Naive thymus-derived CD4-positive, alpha-beta T cell (primary cell): ENCODE measurements around the gene ARGFX. TPM values are rescaled to one million over a fixed set of nuclear protein-coding genes. Genes with fewer than 3 reads are reported as not detected.

Experiments used
- ATAC-seq: fragments of 150-1000 bp; cut with Tn5 transposase; 2 replicates; pipeline ENCODE4 v1.10.0; 2021; ENCODE audit warnings: mild to moderate bottlenecking, moderate library complexity
- CTCF ChIA-PET: fragments of 350-600 bp; sonication (Branson Sonifier 250); formaldehyde crosslinking; loops from one replicate; lab custom pipeline; 2021; ENCODE audit warnings: antibody characterized with exemption; lab: Charles Lee
- POLR2A ChIA-PET: fragments of 350-600 bp; sonication (Branson Sonifier 250); formaldehyde crosslinking; loops from one replicate; lab custom pipeline; 2021; ENCODE audit warnings: antibody characterized with exemption, inconsistent platforms; lab: Charles Lee
- DNase-seq, 9 donors: peaks; one replicate each; pipeline versions ENCODE4 v3.0.0 to v3.0.0-alpha.2; 2020 to 2022; ENCODE audit warnings: mixed read lengths in 1 of 9
- H3K27ac ChIP-seq: one replicate; pipeline ENCODE4 v1.7.0; 2013; ENCODE audit warnings: mild to moderate bottlenecking, low read depth, low read length, moderate library complexity
- H3K27me3 ChIP-seq, 2 donors: one replicate each; pipeline ENCODE4 v1.7.0; 2013; ENCODE audit warnings: low read length in 2 of 2, mild to moderate bottlenecking in 2 of 2, moderate library complexity in 2 of 2; ENCODE audit not compliant: control insufficient read depth in 2 of 2, insufficient read depth in 2 of 2
- H3K36me3 ChIP-seq, 3 experiments: 1 replicate in 2 of 3; 2 replicates in 1 of 3; pipeline ENCODE4 v1.7.0; 2013; ENCODE audit warnings: low read length in 3 of 3, mild to moderate bottlenecking in 3 of 3, moderate library complexity in 1 of 3; ENCODE audit not compliant: insufficient read depth in 3 of 3, control insufficient read depth in 2 of 3
- H3K4me1 ChIP-seq, 2 donors: one replicate each; pipeline ENCODE4 v1.7.0; 2013; ENCODE audit warnings: low read length in 2 of 2, mild to moderate bottlenecking in 2 of 2, moderate library complexity in 1 of 2; ENCODE audit not compliant: control insufficient read depth in 2 of 2, insufficient read depth in 2 of 2
- H3K4me3 ChIP-seq: 2 replicates; pipeline ENCODE4 v1.7.0; 2013; ENCODE audit warnings: mild to moderate bottlenecking, low read length
- H3K9me3 ChIP-seq, 3 experiments: 1 replicate in 2 of 3; 2 replicates in 1 of 3; pipeline ENCODE4 v1.7.0; 2013; ENCODE audit warnings: low read length in 3 of 3; ENCODE audit not compliant: control insufficient read depth in 2 of 3
- H3K27ac Mint-ChIP-seq, 9 donors: one replicate each; pipeline ENCODE4 v1.8.0; 2020 to 2022; ENCODE audit warnings: mixed read lengths in 9 of 9, mild to moderate bottlenecking in 8 of 9, moderate library complexity in 5 of 9, inconsistent platforms in 2 of 9
- H3K27me3 Mint-ChIP-seq, 5 donors: one replicate each; pipeline ENCODE4 v1.8.0; 2021 to 2022; ENCODE audit warnings: mixed read lengths in 5 of 5, mild to moderate bottlenecking in 1 of 5
- H3K36me3 Mint-ChIP-seq, 5 donors: one replicate each; pipeline ENCODE4 v1.8.0; 2020 to 2022; ENCODE audit warnings: mixed read lengths in 5 of 5, mild to moderate bottlenecking in 3 of 5, inconsistent platforms in 1 of 5
- H3K4me1 Mint-ChIP-seq, 7 donors: one replicate each; pipeline ENCODE4 v1.8.0; 2020 to 2022; ENCODE audit warnings: mixed read lengths in 7 of 7, mild to moderate bottlenecking in 3 of 7, inconsistent platforms in 1 of 7
- H3K4me3 Mint-ChIP-seq, 10 donors: one replicate each; pipeline ENCODE4 v1.8.0; 2020 to 2022; ENCODE audit warnings: mild to moderate bottlenecking in 10 of 10, mixed read lengths in 10 of 10, moderate library complexity in 6 of 10, inconsistent platforms in 2 of 10
- H3K9me3 Mint-ChIP-seq, 11 donors: one replicate each; pipeline ENCODE4 v1.8.0; 2020 to 2022; ENCODE audit warnings: mixed read lengths in 11 of 11, mild to moderate bottlenecking in 4 of 11, inconsistent platforms in 1 of 11, moderate library complexity in 1 of 11
- intact Hi-C, 2 donors: fragments of 100-400 bp; cut with micrococcal nuclease; formaldehyde crosslinking; loops; one replicate each; pipeline ENCODE4 v1.15.1; 2023
- polyA plus RNA-seq, 2 donors: library from polyadenylated mRNA; unstranded; fragments of 300-500 nt; fragmentation: Illumina TruSeq; gene quantifications; one replicate each; pipeline ENCODE4 v1.2.3, GENCODE V29; 2021
- total RNA-seq, 6 experiments: library from RNA in 5 of 6; stranded (reverse) in 5 of 6; gene quantifications; 1 replicate in 5 of 6; 2 replicates in 1 of 6; pipeline ENCODE4 v1.2.3 and lab custom pipeline; 2021 to 2026

ARGFX gene
- total and polyA plus RNA-seq, 7 experiments from 2014 or later, result not detected

- no peaks in the 10 kb centered on the region for H3K27me3 ChIP-seq
- Mint-ChIP-seq H3K4me3 (peak overlapping the region; percentile 81 to 95 (median 92)), H3K9me3 (no peaks in the 10 kb centered on the region), H3K27me3 (no peaks in the 10 kb centered on the region), H3K27ac (peak overlapping the region in 5 of 9 donors; percentile 43 to 95 (median 66)), H3K36me3 (peaks cover 0 to 2% (median 0%) of the 10 kb centered on the region in 5 donors), H3K4me1 (peaks cover 6 to 38% (median 10%) of the 10 kb centered on the region in 7 donors)
- H3K36me3 ChIP-seq, result no peaks in the 10 kb centered on the region
- intact Hi-C loops, result loop anchor here (1.0 to 10.0 kb wide), 7 partner anchors 113 to 1657 kb away; partner anchors contain the start of genes GTF2E1 (in 1 of the 2), HSPBAP1 (in 1 of the 2), KPNA1 (in 1 of the 2) and RABL3 (in 1 of the 2)
- H3K4me3 ChIP-seq, result peak overlapping the region; percentile 81
- H3K4me1 ChIP-seq, result peaks cover 0 to 5% of the 10 kb centered on the region in 2 donors
- POLR2A ChIA-PET, result interaction anchor here (2.1 kb wide), 1 partner anchor 115 kb away, joined by 9 read pairs; the partner anchor contains the start of gene HCLS1
- ATAC-seq, result no peak
- H3K27ac ChIP-seq, result no peak overlapping the region
- no peaks in the 10 kb centered on the region for H3K9me3 ChIP-seq
- CTCF ChIA-PET, result interaction anchor here (0.8 to 1.2 kb wide), 2 partner anchors 813 to 1657 kb away, joined by 3 read pairs; partner anchors contain the start of gene SEC22A
- no peak for DNase-seq
Measured at GRCh38 chr3:121545049-121545573, 22.6 kb upstream of the ARGFX start.

GRCh38 chr3:121545574-121546455, 21.9 kb upstream of the ARGFX start, which contains the start of gene POLQ:
POLQ (minus strand) TSS chr3:121545988; CDS start chr3:121545877, 111 bp downstream.
- intact Hi-C loops, result loop anchor here (1.0 to 10.0 kb wide), 30 partner anchors 113 to 1943 kb away; partner anchors contain the start of genes DTX3L (in 2 of the 2), EAF2 (in 2 of the 2), FAM162A (in 2 of the 2) and GOLGB1 (in 2 of the 2)
- Mint-ChIP-seq H3K9me3 (no peaks in the 10 kb centered on the region), H3K4me3 (peak within 1 kb of the TSS; percentile 87 to 95 (median 92)), H3K4me1 (peaks cover 6 to 38% (median 10%) of the 10 kb centered on the region in 7 donors), H3K27ac (peak within 1 kb of the TSS; percentile 84 to 97 (median 94)), H3K27me3 (no peaks in the 10 kb centered on the region), H3K36me3 (peaks cover 0 to 2% (median 0%) of the 10 kb centered on the region in 5 donors)
- POLR2A ChIA-PET, result interaction anchor here (0.6 to 2.1 kb wide), 7 partner anchors 114 to 1196 kb away, joined by 3 to 9 read pairs (median 3); partner anchors contain the start of genes HCLS1 and WDR5B
- H3K27me3 ChIP-seq, result no peaks in the 10 kb centered on the region
- ATAC-seq, result peak; percentile 99
- peaks cover 0 to 5% of the 10 kb centered on the region in 2 donors for H3K4me1 ChIP-seq
- peak; percentile 64 to 89 (median 82) for DNase-seq
- peak within 1 kb of the TSS; percentile 81 for H3K4me3 ChIP-seq
- no peaks in the 10 kb centered on the region for H3K36me3 ChIP-seq
- no peaks in the 10 kb centered on the region for H3K9me3 ChIP-seq
- CTCF ChIA-PET, result interaction anchor here (0.7 to 1.9 kb wide), 7 partner anchors 15 to 1656 kb away, joined by 3 to 5 read pairs (median 3); partner anchors contain the start of gene SEC22A
- H3K27ac ChIP-seq, result peak within 1 kb of the TSS; percentile 70

GRCh38 chr3:121552379-121552778, 15.4 kb upstream of the ARGFX start:
- Mint-ChIP-seq H3K36me3 (peaks cover 0 to 1% (median 0%) of the 10 kb centered on the region in 5 donors), H3K9me3 (no peaks in the 10 kb centered on the region), H3K27ac (no peak overlapping the region), H3K4me3 (no peak overlapping the region), H3K4me1 (peaks cover 0 to 11% (median 0%) of the 10 kb centered on the region in 7 donors), H3K27me3 (peaks cover 0 to 12% (median 0%) of the 10 kb centered on the region in 5 donors)
- no peak for ATAC-seq
- Histone ChIP-seq H3K36me3 (no peaks in the 10 kb centered on the region), H3K9me3 (no peaks in the 10 kb centered on the region), H3K27me3 (no peaks in the 10 kb centered on the region), H3K4me3 (no peak overlapping the region), H3K4me1 (no peaks in the 10 kb centered on the region), H3K27ac (no peak overlapping the region)
- intact Hi-C loops, result no loop called here
- POLR2A ChIA-PET, result no interaction called here
- DNase-seq, result no peak
- CTCF ChIA-PET, result no interaction called here

GRCh38 chr3:121552797-121553196, 15.0 kb upstream of the ARGFX start:
- Histone ChIP-seq H3K27me3 (no peaks in the 10 kb centered on the region), H3K27ac (no peak overlapping the region), H3K36me3 (no peaks in the 10 kb centered on the region), H3K4me1 (no peaks in the 10 kb centered on the region), H3K4me3 (no peak overlapping the region), H3K9me3 (no peaks in the 10 kb centered on the region)
- Mint-ChIP-seq H3K9me3 (no peaks in the 10 kb centered on the region), H3K27me3 (peaks cover 0 to 15% (median 0%) of the 10 kb centered on the region in 5 donors), H3K36me3 (peaks cover 0 to 1% (median 0%) of the 10 kb centered on the region in 5 donors), H3K4me1 (peaks cover 0 to 11% (median 0%) of the 10 kb centered on the region in 7 donors), H3K27ac (no peak overlapping the region), H3K4me3 (no peak overlapping the region)
- DNase-seq (no peak), ATAC-seq (no peak)
- intact Hi-C loops, result no loop called here
- POLR2A ChIA-PET, result no interaction called here
- CTCF ChIA-PET, result no interaction called here

- H3K4me3 ChIP-seq, result no peak overlapping the region
- no peak overlapping the region for H3K4me3 Mint-ChIP-seq
- H3K4me1 Mint-ChIP-seq, result peaks cover 0 to 3% (median 0%) of the 10 kb centered on the region in 7 donors
- H3K27ac ChIP-seq, result no peak overlapping the region
- DNase-seq, result no peak
- H3K9me3 Mint-ChIP-seq, result no peaks in the 10 kb centered on the region
- H3K36me3 ChIP-seq, result no peaks in the 10 kb centered on the region
- peaks cover 2 to 18% (median 5%) of the 10 kb centered on the region in 5 donors for H3K27me3 Mint-ChIP-seq
- no peaks in the 10 kb centered on the region for H3K36me3 Mint-ChIP-seq
- ChIA-PET POLR2A (no interaction called here), CTCF (no interaction called here)
- no peaks in the 10 kb centered on the region for H3K27me3 ChIP-seq
- intact Hi-C loops, result no loop called here
- H3K4me1 ChIP-seq, result no peaks in the 10 kb centered on the region
- H3K27ac Mint-ChIP-seq, result no peak overlapping the region
- no peak for ATAC-seq
- H3K9me3 ChIP-seq, result no peaks in the 10 kb centered on the region
Measured at GRCh38 chr3:121557426-121557934, 10.3 kb upstream of the ARGFX start.

GRCh38 chr3:121562148-121562547, 5.6 kb upstream of the ARGFX start:
- DNase-seq, result no peak
- POLR2A ChIA-PET, result no interaction called here
- H3K9me3 Mint-ChIP-seq, result no peaks in the 10 kb centered on the region
- no peak overlapping the region for H3K4me3 ChIP-seq
- peaks cover 2 to 13% (median 5%) of the 10 kb centered on the region in 5 donors for H3K27me3 Mint-ChIP-seq
- H3K36me3 Mint-ChIP-seq, result no peaks in the 10 kb centered on the region
- H3K9me3 ChIP-seq, result no peaks in the 10 kb centered on the region
- H3K4me1 ChIP-seq, result no peaks in the 10 kb centered on the region
- no peak overlapping the region for H3K27ac Mint-ChIP-seq
- H3K27me3 ChIP-seq, result no peaks in the 10 kb centered on the region
- H3K4me3 Mint-ChIP-seq, result no peak overlapping the region
- no peaks in the 10 kb centered on the region for H3K36me3 ChIP-seq
- no peak overlapping the region for H3K27ac ChIP-seq
- CTCF ChIA-PET, result no interaction called here
- H3K4me1 Mint-ChIP-seq, result no peaks in the 10 kb centered on the region
- ATAC-seq, result no peak
- intact Hi-C loops, result no loop called here
